H4 (cell line): Measurements from ENCODE around the gene CLCN1. TPM values are rescaled to one million over a fixed set of nuclear protein-coding genes. Genes with fewer than 3 reads are reported as not detected.

ENCODE experiments used
- DNase-seq: peaks from one replicate; pipeline ENCODE4 v3.0.0-alpha.2; 2015; ENCODE audit warnings: low spot score
- total RNA-seq: library from RNA; depleted of rRNA; stranded (reverse); fragments of >200 nt; shearing (Covaris generic); gene quantifications from 2 replicates; pipeline ENCODE4 v1.2.3, GENCODE V29; 2014

CLCN1 gene
- total RNA-seq, 1 experiment from 2014 or later = not detected

- DNase-seq = no peak
Observed at GRCh38 chr7:143292876-143293275, 23.0 kb upstream of the CLCN1 start.

GRCh38 chr7:143295870-143296269 lies 20.0 kb upstream of the CLCN1 start:
- no peak for DNase-seq

GRCh38 chr7:143296686-143297085 lies 19.2 kb upstream of the CLCN1 start:
- no peak for DNase-seq

- DNase-seq = no peak
Observed at GRCh38 chr7:143299346-143299745, 16.6 kb upstream of the CLCN1 start.

- DNase-seq = peak; percentile 26
Observed at GRCh38 chr7:143299840-143300239, 16.1 kb upstream of the CLCN1 start.

GRCh38 chr7:143300959-143301935 lies 14.7 kb upstream of the CLCN1 start:
- no peak for DNase-seq

GRCh38 chr7:143303733-143304132 lies 12.2 kb upstream of the CLCN1 start:
- no peak for DNase-seq

GRCh38 chr7:143304938-143305337 lies 11.0 kb upstream of the CLCN1 start:
- no peak for DNase-seq

- DNase-seq = no peak
Observed at GRCh38 chr7:143305423-143306070, 10.4 kb upstream of the CLCN1 start.

- DNase-seq = no peak
Observed at GRCh38 chr7:143308632-143309031, 7.3 kb upstream of the CLCN1 start.

- DNase-seq = no peak
Observed at GRCh38 chr7:143314127-143314526, 1.8 kb upstream of the CLCN1 start.

GRCh38 chr7:143316492-143316891 lies 581 bp downstream of the CLCN1 start:
- DNase-seq = no peak

- peak; percentile 24 for DNase-seq
Observed at GRCh38 chr7:143318661-143319060, 2.8 kb downstream of the CLCN1 start.

- DNase-seq = no peak
Observed at GRCh38 chr7:143320620-143321019, 4.7 kb downstream of the CLCN1 start.

- no peak for DNase-seq
Observed at GRCh38 chr7:143321242-143321641, 5.3 kb downstream of the CLCN1 start.

GRCh38 chr7:143321734-143322133 lies 5.8 kb downstream of the CLCN1 start:
- no peak for DNase-seq

GRCh38 chr7:143322760-143323633 lies 7.1 kb downstream of the CLCN1 start:
- DNase-seq = no peak

- DNase-seq = no peak
Observed at GRCh38 chr7:143323653-143324052, 7.7 kb downstream of the CLCN1 start.

GRCh38 chr7:143325240-143325639 lies 9.3 kb downstream of the CLCN1 start:
- peak; percentile 24 for DNase-seq

GRCh38 chr7:143327903-143328302 lies 12.0 kb downstream of the CLCN1 start:
- no peak for DNase-seq

- DNase-seq = no peak
Observed at GRCh38 chr7:143329471-143330170, 13.7 kb downstream of the CLCN1 start.
